H9 (cell line): ENCODE results near the gene CALN1. TPM values are rescaled to one million over a fixed set of nuclear protein-coding genes. Genes with fewer than 3 reads are reported as not detected.

Experiments used
- DNase-seq: peaks from one replicate; pipeline ENCODE4 v3.0.0-alpha.2; 2017
- H2AFZ ChIP-seq: one replicate; pipeline ENCODE4 v1.6.1; 2013; ENCODE audit warnings: mild to moderate bottlenecking, low read length, control low read depth, moderate library complexity
- H2AK5ac ChIP-seq: 2 replicates; pipeline ENCODE4 v1.6.1; 2013; ENCODE audit warnings: low read length, control low read depth, mixed read lengths; ENCODE audit not compliant: insufficient read length
- H2BK120ac ChIP-seq: one replicate; pipeline ENCODE4 v1.6.1; 2013; ENCODE audit warnings: low read depth, mild to moderate bottlenecking, low read length, control low read depth, inconsistent platforms; ENCODE audit not compliant: poor library complexity, severe bottlenecking
- H2BK12ac ChIP-seq: 2 replicates; pipeline ENCODE4 v1.6.1; 2013; ENCODE audit warnings: low read length, control low read depth, mixed read lengths, low read depth; ENCODE audit not compliant: insufficient read length
- H2BK15ac ChIP-seq: 2 replicates; pipeline ENCODE4 v1.6.1; 2013; ENCODE audit warnings: low read depth, low read length, control low read depth
- H2BK20ac ChIP-seq: one replicate; pipeline ENCODE4 v1.6.1; 2013; ENCODE audit warnings: low read depth, mild to moderate bottlenecking, low read length, control low read depth, inconsistent platforms; ENCODE audit not compliant: poor library complexity, severe bottlenecking
- H2BK5ac ChIP-seq: 2 replicates; pipeline ENCODE4 v1.6.1; 2013; ENCODE audit warnings: low read length, control low read depth, mixed read lengths; ENCODE audit not compliant: insufficient read length
- H3K14ac ChIP-seq: 2 replicates; pipeline ENCODE4 v1.6.1; 2013; ENCODE audit warnings: low read length, control low read depth; ENCODE audit not compliant: insufficient read depth
- H3K18ac ChIP-seq: 2 replicates; pipeline ENCODE4 v1.6.1; 2013; ENCODE audit warnings: low read depth, mild to moderate bottlenecking, mixed read lengths, low read length, control low read depth; ENCODE audit not compliant: insufficient read length
- H3K23ac ChIP-seq: 2 replicates; pipeline ENCODE4 v1.6.1; 2013; ENCODE audit warnings: low read length, control low read depth, mixed read lengths, low read depth; ENCODE audit not compliant: insufficient read length
- H3K23me2 ChIP-seq: 2 replicates; pipeline ENCODE4 v1.6.1; 2013; ENCODE audit warnings: low read depth, mild to moderate bottlenecking, mixed read lengths, low read length, control low read depth; ENCODE audit not compliant: insufficient read length, poor library complexity, severe bottlenecking
- H3K27ac ChIP-seq: 2 replicates; pipeline ENCODE4 v1.5.1; 2013; ENCODE audit warnings: low read length, control low read depth, mixed read lengths, low read depth; ENCODE audit not compliant: insufficient read length
- H3K27me3 ChIP-seq: 2 replicates; pipeline ENCODE4 v1.6.1; 2013; ENCODE audit warnings: low read length, control low read depth, inconsistent platforms; ENCODE audit not compliant: insufficient read depth
- H3K4ac ChIP-seq: 2 replicates; pipeline ENCODE4 v1.6.1; 2013; ENCODE audit warnings: low read depth, mild to moderate bottlenecking, control low read depth, inconsistent platforms, low read length, moderate library complexity
- H3K4me1 ChIP-seq: 2 replicates; pipeline ENCODE4 v1.6.1; 2013; ENCODE audit warnings: low read length, control low read depth, inconsistent platforms; ENCODE audit not compliant: insufficient read depth
- H3K4me2 ChIP-seq: 2 replicates; pipeline ENCODE4 v1.6.1; 2013; ENCODE audit warnings: low read length, control low read depth, mixed read lengths; ENCODE audit not compliant: insufficient read length, insufficient read depth
- H3K56ac ChIP-seq: 2 replicates; pipeline ENCODE4 v1.6.1; 2013; ENCODE audit warnings: low read depth, mild to moderate bottlenecking, mixed read lengths, low read length, control low read depth; ENCODE audit not compliant: insufficient read length
- H3K79me1 ChIP-seq: 2 replicates; pipeline ENCODE4 v1.6.1; 2013; ENCODE audit warnings: low read depth, mild to moderate bottlenecking, moderate library complexity, low read length, control low read depth, inconsistent platforms; ENCODE audit not compliant: insufficient read depth, poor library complexity, severe bottlenecking
- H3K79me2 ChIP-seq: 2 replicates; pipeline ENCODE4 v1.6.1; 2013; ENCODE audit warnings: low read length, control low read depth, inconsistent platforms; ENCODE audit not compliant: insufficient read depth
- H3K9ac ChIP-seq: 2 replicates; pipeline ENCODE4 v1.6.1; 2013; ENCODE audit warnings: low read length, control low read depth, mixed read lengths; ENCODE audit not compliant: insufficient read length; ENCODE audit errors: extremely low read depth
- H3K9me3 ChIP-seq: one replicate; pipeline ENCODE4 v1.6.1; 2013; ENCODE audit warnings: low read depth, low read length, inconsistent platforms; ENCODE audit not compliant: control insufficient read depth
- H3T11ph ChIP-seq: one replicate; pipeline ENCODE4 v1.6.1; 2013; ENCODE audit warnings: mild to moderate bottlenecking, low read length, control low read depth, inconsistent platforms
- H4K20me1 ChIP-seq: one replicate; pipeline ENCODE4 v1.6.1; 2013; ENCODE audit not compliant: control insufficient read depth, insufficient read length, insufficient read depth
- H4K5ac ChIP-seq: 2 replicates; pipeline ENCODE4 v1.6.1; 2013; ENCODE audit warnings: low read depth, mild to moderate bottlenecking, mixed read lengths, low read length, control low read depth; ENCODE audit not compliant: insufficient read length
- H4K8ac ChIP-seq: replicated peaks from 2 replicates; pipeline ENCODE4 v1.6.1; 2013; ENCODE audit warnings: low read length, control low read depth, mixed read lengths, low read depth; ENCODE audit not compliant: insufficient read length
- H4K91ac ChIP-seq: 2 replicates; pipeline ENCODE4 v1.6.1; 2013; ENCODE audit warnings: low read depth, mild to moderate bottlenecking, moderate library complexity, mixed read lengths, low read length, control low read depth; ENCODE audit not compliant: insufficient read length
- H3K27ac Mint-ChIP-seq, 3 experiments: 2 replicates in 2 of 3; 3 replicates in 1 of 3; pipeline ENCODE4 v1.8.0; 2020 to 2021; ENCODE audit warnings: mixed read lengths in 3 of 3, mild to moderate bottlenecking in 1 of 3, moderate library complexity in 1 of 3
- H3K27me3 Mint-ChIP-seq: 2 replicates; pipeline ENCODE4 v1.8.0; 2021; ENCODE audit warnings: low read depth, mild to moderate bottlenecking, moderate library complexity, mixed read lengths
- H3K36me3 Mint-ChIP-seq, 3 experiments: 2 replicates in 2 of 3; 3 replicates in 1 of 3; pipeline ENCODE4 v1.8.0; 2020 to 2021; ENCODE audit warnings: low read depth in 3 of 3, mixed read lengths in 3 of 3; ENCODE audit not compliant: insufficient read depth in 1 of 3
- H3K4me1 Mint-ChIP-seq, 2 experiments: 2 replicates each; pipeline ENCODE4 v1.8.0; 2020; ENCODE audit warnings: mixed read lengths in 2 of 2
- H3K4me3 Mint-ChIP-seq, 2 experiments: 2 replicates in 1 of 2; 3 replicates in 1 of 2; pipeline ENCODE4 v1.8.0; 2020 to 2021; ENCODE audit warnings: mild to moderate bottlenecking in 2 of 2, mixed read lengths in 2 of 2, moderate library complexity in 1 of 2
- H3K9me3 Mint-ChIP-seq, 2 experiments: 2 replicates in 1 of 2; 3 replicates in 1 of 2; pipeline ENCODE4 v1.8.0; 2020; ENCODE audit warnings: mild to moderate bottlenecking in 2 of 2, mixed read lengths in 2 of 2, moderate library complexity in 1 of 2
- CTCF ChIP-seq: fragments of 200-600 bp; sonication (generic); conservative IDR thresholded peaks from 3 replicates; pipeline ENCODE4 v1.8.0; 2021; ENCODE audit warnings: antibody characterized with exemption, mild to moderate bottlenecking
- WGBS: extraction: QIAGEN DNeasy Blood & Tissue Kit; methylation state at CpG from one replicate; pipeline ENCODE4 v1.1.7; 2013; ENCODE audit warnings: missing lambda C conversion rate, low lambda C conversion rate, mixed read lengths; ENCODE audit not compliant: insufficient read length; ENCODE audit errors: extremely low coverage; 5-methylcytosine and 5-hydroxymethylcytosine counted together
- total RNA-seq: library from RNA; stranded (reverse); gene quantifications from 2 replicates; pipeline ENCODE4 v1.2.1, GENCODE V29; 2021

CALN1 gene
- total RNA-seq, 1 experiment from 2014 or later, result 2.8 TPM

GRCh38 chr7:72092769-72093168 is 319.4 kb downstream of the CALN1 start:
- Mint-ChIP-seq H3K27ac (no peak overlapping the region), H3K4me1 (peaks cover 5 to 7% of the 10 kb centered on the region in 2 experiments), H3K27me3 (no peaks in the 10 kb centered on the region), H3K4me3 (no peak overlapping the region), H3K9me3 (peaks cover 0 to 1% of the 10 kb centered on the region in 2 experiments; a peak in 2 of 5 replicates), H3K36me3 (peaks cover 0 to 2% (median 0%) of the 10 kb centered on the region in 3 experiments; a peak in 1 of 7 replicates)
- no peaks in the 10 kb centered on the region for H3K23me2 ChIP-seq
- no peak overlapping the region for H3K14ac ChIP-seq
- H3K79me2 ChIP-seq, result no peaks in the 10 kb centered on the region
- H2AFZ ChIP-seq, result no peak overlapping the region
- no peak overlapping the region for H3K23ac ChIP-seq
- no peak overlapping the region for H2BK5ac ChIP-seq
- no peak overlapping the region for H3K56ac ChIP-seq
- no peak overlapping the region for H2BK15ac ChIP-seq
- no peak overlapping the region for H2BK20ac ChIP-seq
- H3K4me2 ChIP-seq, result no peak overlapping the region
- no peak overlapping the region for H4K8ac ChIP-seq
- no peak overlapping the region for H3K18ac ChIP-seq
- no peak overlapping the region for H4K91ac ChIP-seq
- no peak overlapping the region for H2BK12ac ChIP-seq
- no peaks in the 10 kb centered on the region for H3K4me1 ChIP-seq
- H3K27me3 ChIP-seq, result no peaks in the 10 kb centered on the region
- no peak overlapping the region for H2BK120ac ChIP-seq
- no peaks in the 10 kb centered on the region for H3K79me1 ChIP-seq
- DNase-seq, result no peak
- no peaks in the 10 kb centered on the region for H4K20me1 ChIP-seq
- no peak overlapping the region for H3K27ac ChIP-seq
- H2AK5ac ChIP-seq, result no peak overlapping the region
- no peak for TF ChIP-seq CTCF
- H3K9ac ChIP-seq, result no peak overlapping the region
- no peak overlapping the region for H4K5ac ChIP-seq
- WGBS, result no CpG with 5 or more reads among the region's 5 CpGs
- H3K9me3 ChIP-seq, result no peaks in the 10 kb centered on the region
- no peak overlapping the region for H3T11ph ChIP-seq
- H3K4ac ChIP-seq, result no peak overlapping the region
